GM23248 (cell line): ENCODE data around the gene SEL1L3.

ENCODE experiments used
- EZH2 ChIP-seq: fragments of 200-600 bp; sonication (generic); IDR thresholded peaks from 2 replicates; pipeline ENCODE4 v1.6.1; 2018; ENCODE audit warnings: antibody characterized with exemption, mild to moderate bottlenecking; ENCODE audit not compliant: insufficient read depth, poor library complexity, severe bottlenecking
- EZH2phosphoT487 ChIP-seq: fragments of 200-600 bp; sonication (generic); IDR thresholded peaks from 2 replicates; pipeline ENCODE4 v1.6.1; 2018; ENCODE audit warnings: antibody characterized with exemption, moderate library complexity, mild to moderate bottlenecking, low read depth; ENCODE audit not compliant: insufficient read depth

GRCh38 chr4:25749150-25749794 lies 113.5 kb downstream of the SEL1L3 start:
- no peak for TF ChIP-seq EZH2phosphoT487
- no peak for TF ChIP-seq EZH2
